GM12878 (cell line): ENCODE measurements around the gene ASS1.

Source experiments
- CEBPB ChIP-seq, 2 experiments: fragments of 150-350 bp in 1 of 2; IDR thresholded peaks; 2 replicates each; pipeline ENCODE4 v1.6.1; 2012 to 2014; ENCODE audit warnings: low read depth in 2 of 2, low read length in 2 of 2, borderline replicate concordance in 1 of 2, inconsistent platforms in 1 of 2
- CREB1 ChIP-seq: IDR thresholded peaks from 2 replicates; pipeline ENCODE4 v1.6.1; 2012; ENCODE audit warnings: low read depth, mild to moderate bottlenecking, inconsistent platforms
- KDM1A ChIP-seq: fragments of 200-600 bp; sonication (generic); IDR thresholded peaks from 2 replicates; pipeline ENCODE4 v1.6.1; 2016; ENCODE audit warnings: borderline replicate concordance
- MLLT1 ChIP-seq: fragments of 450-650 bp; IDR thresholded peaks from 2 replicates; pipeline ENCODE4 v1.6.1; 2016; ENCODE audit warnings: mild to moderate bottlenecking
- POLR2AphosphoS5 ChIP-seq: IDR thresholded peaks from 2 replicates; pipeline ENCODE4 v1.6.1; 2011; ENCODE audit warnings: mild to moderate bottlenecking, low read length, inconsistent platforms
- SIN3A ChIP-seq: IDR thresholded peaks from 2 replicates; pipeline ENCODE4 v1.6.1; 2012; ENCODE audit warnings: low read depth, low read length, improper control_type of control experiment
- TAF1 ChIP-seq: IDR thresholded peaks from 2 replicates; pipeline ENCODE4 v1.6.1; 2011; ENCODE audit warnings: mild to moderate bottlenecking, low read depth, low read length, borderline replicate concordance
- ZBTB40 ChIP-seq: fragments of 450-650 bp; IDR thresholded peaks from 2 replicates; pipeline ENCODE4 v1.6.1; 2016; ENCODE audit warnings: mild to moderate bottlenecking, moderate library complexity, borderline replicate concordance
- TF ChIP-seq, protein P1 (sequence below): IDR thresholded peaks from 2 replicates; pipeline ENCODE4 v1.6.1; 2011; ENCODE audit warnings: borderline replicate concordance, low read depth, mild to moderate bottlenecking, moderate library complexity, mixed read lengths, low read length; ENCODE audit not compliant: insufficient read depth; ENCODE audit errors: extremely low read length
- TF ChIP-seq, protein P2 (sequence below), 3 experiments: IDR thresholded peaks in 2 of 3; conservative IDR thresholded peaks in 1 of 3; 2 replicates each; pipeline ENCODE4 v1.5.1; 2011; ENCODE audit warnings: low read depth in 3 of 3, low read length in 3 of 3, mild to moderate bottlenecking in 3 of 3, control low read depth in 2 of 3, moderate library complexity in 2 of 3, inconsistent platforms in 1 of 3, mixed read lengths in 1 of 3; ENCODE audit not compliant: control insufficient read depth in 2 of 3, insufficient read depth in 1 of 3; ENCODE audit errors: extremely low read depth in 1 of 3

GRCh38 chr9:130398487-130399240 lies 46.1 kb upstream of the ASS1 start:
- TF ChIP-seq TAF1 (no peak), CEBPB (IDR thresholded peaks at IDR 0.05; ENCODE audit: borderline replicate concordance in 1 of 2, low read depth in 2 of 2, low read length in 2 of 2) (no peak), CREB1 (no peak), MLLT1 (no peak), ZBTB40 (no peak), KDM1A (no peak), POLR2AphosphoS5 (no peak), SIN3A (no peak)
- TF ChIP-seq, protein P1, sequence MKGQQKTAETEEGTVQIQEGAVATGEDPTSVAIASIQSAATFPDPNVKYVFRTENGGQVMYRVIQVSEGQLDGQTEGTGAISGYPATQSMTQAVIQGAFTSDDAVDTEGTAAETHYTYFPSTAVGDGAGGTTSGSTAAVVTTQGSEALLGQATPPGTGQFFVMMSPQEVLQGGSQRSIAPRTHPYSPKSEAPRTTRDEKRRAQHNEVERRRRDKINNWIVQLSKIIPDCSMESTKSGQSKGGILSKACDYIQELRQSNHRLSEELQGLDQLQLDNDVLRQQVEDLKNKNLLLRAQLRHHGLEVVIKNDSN: no peak
- TF ChIP-seq, protein P2, sequence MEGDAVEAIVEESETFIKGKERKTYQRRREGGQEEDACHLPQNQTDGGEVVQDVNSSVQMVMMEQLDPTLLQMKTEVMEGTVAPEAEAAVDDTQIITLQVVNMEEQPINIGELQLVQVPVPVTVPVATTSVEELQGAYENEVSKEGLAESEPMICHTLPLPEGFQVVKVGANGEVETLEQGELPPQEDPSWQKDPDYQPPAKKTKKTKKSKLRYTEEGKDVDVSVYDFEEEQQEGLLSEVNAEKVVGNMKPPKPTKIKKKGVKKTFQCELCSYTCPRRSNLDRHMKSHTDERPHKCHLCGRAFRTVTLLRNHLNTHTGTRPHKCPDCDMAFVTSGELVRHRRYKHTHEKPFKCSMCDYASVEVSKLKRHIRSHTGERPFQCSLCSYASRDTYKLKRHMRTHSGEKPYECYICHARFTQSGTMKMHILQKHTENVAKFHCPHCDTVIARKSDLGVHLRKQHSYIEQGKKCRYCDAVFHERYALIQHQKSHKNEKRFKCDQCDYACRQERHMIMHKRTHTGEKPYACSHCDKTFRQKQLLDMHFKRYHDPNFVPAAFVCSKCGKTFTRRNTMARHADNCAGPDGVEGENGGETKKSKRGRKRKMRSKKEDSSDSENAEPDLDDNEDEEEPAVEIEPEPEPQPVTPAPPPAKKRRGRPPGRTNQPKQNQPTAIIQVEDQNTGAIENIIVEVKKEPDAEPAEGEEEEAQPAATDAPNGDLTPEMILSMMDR (IDR thresholded peaks at IDR 0.05 in 2 of 3, conservative IDR thresholded peaks at IDR 0.05 in 1 of 3; ENCODE audit: control insufficient read depth in 2 of 3, extremely low read depth in 1 of 3, insufficient read depth in 1 of 3, low read depth in 3 of 3, low read length in 3 of 3): no peak
